Skeletal muscle cell (primary cell): ENCODE data around the gene MRGPRD.
"Not testable (repeated sequence)": the region's sequence is repeated elsewhere in the genome, so short reads cannot be mapped to it uniquely, and the experiment has no call there.

Source experiments
- DNase-seq: peaks from one replicate; pipeline ENCODE4 v3.0.0-alpha.2; 2010; ENCODE audit warnings: low read depth
- H3K4me3 ChIP-seq: 2 replicates; pipeline ENCODE4 v1.5.1; 2011; ENCODE audit warnings: low read depth, mild to moderate bottlenecking, control low read depth, low read length, moderate library complexity

MRGPRD gene

GRCh38 chr11:69007975-69008381, 27.2 kb upstream of the MRGPRD start:
- H3K4me3 ChIP-seq, result no peak overlapping the region
- no peak for DNase-seq

DNA sequence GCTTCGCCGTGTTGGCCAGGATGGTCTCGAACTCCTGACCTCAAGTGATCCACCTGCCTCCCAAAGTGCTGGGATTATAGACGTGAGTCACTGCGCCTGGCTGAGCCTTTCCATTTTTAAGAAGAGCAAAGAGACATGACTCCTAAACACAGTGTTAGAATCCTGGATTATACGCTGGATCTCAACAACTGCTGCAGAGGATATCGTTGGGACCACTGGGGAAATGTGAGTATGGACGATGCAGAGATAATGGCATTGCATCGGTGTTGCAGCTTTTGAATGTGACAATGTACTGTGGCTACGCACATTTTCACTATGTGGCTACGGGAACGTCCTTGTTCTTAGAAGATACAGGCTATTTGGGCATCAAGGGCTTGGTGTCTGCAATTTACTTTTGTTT, 26.0 kb upstream of the MRGPRD start:
- DNase-seq, result no peak

DNA sequence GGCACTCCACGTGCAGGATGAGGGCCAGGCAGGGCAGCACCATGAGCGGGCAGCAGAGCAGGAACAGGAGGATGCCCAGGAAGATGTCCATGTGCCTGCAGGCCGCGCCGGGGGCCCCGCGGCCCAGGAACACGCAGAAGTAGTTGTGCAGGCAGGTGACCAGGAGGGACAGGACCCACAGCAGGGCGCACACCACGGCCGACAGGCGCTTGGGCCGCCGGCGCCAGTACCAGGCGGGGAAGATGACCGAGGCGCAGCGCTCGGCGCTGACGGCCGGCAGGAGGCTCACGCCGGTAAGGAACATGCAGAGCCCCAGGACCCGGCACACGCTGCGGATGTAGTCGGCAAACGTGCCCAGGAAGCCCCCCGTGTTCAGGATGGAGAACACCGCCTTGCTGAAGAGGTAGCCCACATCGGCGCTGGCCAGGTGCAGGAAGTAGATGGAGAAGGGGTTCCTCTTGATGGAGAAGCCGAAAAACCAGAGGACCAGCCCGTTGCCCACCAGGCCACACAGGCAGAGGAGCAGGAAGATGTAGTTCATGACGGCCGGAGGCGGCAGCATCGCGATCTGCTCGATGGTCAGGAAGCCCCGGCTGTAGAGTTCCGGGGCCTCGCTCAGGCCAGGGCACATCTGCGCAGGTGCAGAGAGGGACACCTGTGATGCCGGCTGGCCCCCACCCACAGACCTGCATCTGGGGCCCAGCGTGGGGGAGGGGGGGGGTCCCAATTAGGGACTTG, 25.0 kb upstream of the MRGPRD start:
- no peak for DNase-seq
- no peak overlapping the region for H3K4me3 ChIP-seq

More for the DNA sequence above, 26.0 kb upstream of the MRGPRD start:
- no peak overlapping the region for H3K4me3 ChIP-seq

- DNase-seq, result no peak
Measured at GRCh38 chr11:69005183-69005630, 24.4 kb upstream of the MRGPRD start.

GRCh38 chr11:69004411-69005182, 23.8 kb upstream of the MRGPRD start:
- DNase-seq, result no peak
- H3K4me3 ChIP-seq, result no peak overlapping the region

More at GRCh38 chr11:69005183-69005630, 24.4 kb upstream of the MRGPRD start:
- no peak overlapping the region for H3K4me3 ChIP-seq

- H3K4me3 ChIP-seq, result no peak overlapping the region
- no peak for DNase-seq
Measured at GRCh38 chr11:69003866-69004367, 23.1 kb upstream of the MRGPRD start.

- no peak overlapping the region for H3K4me3 ChIP-seq
- no peak for DNase-seq
Measured at GRCh38 chr11:69003301-69003865, 22.6 kb upstream of the MRGPRD start.

GRCh38 chr11:69002570-69003231, 21.9 kb upstream of the MRGPRD start:
- no peak for DNase-seq
- H3K4me3 ChIP-seq, result no peak overlapping the region

- no peak overlapping the region for H3K4me3 ChIP-seq
- DNase-seq, result no peak
Measured at GRCh38 chr11:69002110-69002569, 21.4 kb upstream of the MRGPRD start.

DNA sequence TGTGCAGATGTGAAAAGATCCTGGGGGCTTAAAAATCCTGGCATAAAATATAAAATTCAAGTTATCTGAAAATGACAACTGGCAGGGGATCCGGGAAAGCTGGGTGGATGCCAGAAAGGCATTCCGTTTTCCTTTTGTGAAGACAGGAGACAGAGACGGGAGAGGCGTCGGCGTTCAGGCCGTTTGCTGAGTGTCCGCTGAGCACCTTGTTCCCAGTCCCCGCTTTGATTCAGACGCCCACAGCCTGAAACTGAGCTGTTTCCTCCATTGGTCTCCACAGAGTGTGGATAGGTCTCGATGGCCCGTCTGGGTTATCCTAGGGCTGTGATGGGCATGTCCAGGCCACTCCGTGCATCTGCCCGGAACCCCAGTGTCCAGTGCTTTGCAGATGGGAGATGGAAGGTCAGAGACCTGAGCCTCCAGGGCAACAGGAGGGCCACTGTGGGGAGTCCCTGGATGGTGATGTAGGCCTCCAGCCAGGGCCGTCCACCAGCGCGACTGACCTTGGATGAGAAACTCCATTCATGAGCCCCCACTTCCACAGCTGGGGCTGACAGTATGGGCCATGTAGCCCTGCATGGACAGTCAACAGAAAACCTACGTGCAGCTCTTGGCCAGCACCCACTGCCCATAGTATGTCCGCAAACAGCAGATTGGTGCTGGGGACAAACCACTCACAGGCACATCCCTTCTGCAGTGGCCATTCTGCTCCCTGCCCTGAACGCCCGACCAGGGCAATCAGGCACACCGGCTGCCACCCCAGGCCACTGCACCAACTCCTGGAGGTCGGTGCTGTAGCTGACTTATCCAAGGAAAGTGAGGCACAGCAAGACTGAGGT, 20.7 kb upstream of the MRGPRD start:
- no peak overlapping the region for H3K4me3 ChIP-seq
- no peak for DNase-seq

GRCh38 chr11:69000831-69001242, 20.1 kb upstream of the MRGPRD start:
- no peak for DNase-seq
- H3K4me3 ChIP-seq, result no peak overlapping the region

DNA sequence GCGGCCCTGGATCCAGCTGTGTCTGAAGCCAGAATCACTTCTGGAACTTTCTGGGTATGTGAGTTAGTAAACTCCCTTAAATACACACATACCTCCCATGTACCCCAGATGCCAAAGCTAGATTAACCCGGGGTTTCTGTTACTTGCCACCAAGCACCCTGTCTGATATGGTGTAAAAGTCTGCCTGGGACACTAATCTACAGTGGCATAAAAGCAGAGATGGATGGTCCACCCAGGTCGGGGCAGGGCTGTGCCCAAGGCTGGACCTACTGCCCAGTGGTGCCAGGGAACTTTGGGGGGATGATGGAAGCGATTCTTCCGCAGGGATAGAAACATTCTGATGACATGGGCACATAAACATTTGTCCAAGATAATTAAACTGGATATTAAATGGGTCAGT, 19.6 kb upstream of the MRGPRD start:
- DNase-seq, result no peak
- no peak overlapping the region for H3K4me3 ChIP-seq

DNA sequence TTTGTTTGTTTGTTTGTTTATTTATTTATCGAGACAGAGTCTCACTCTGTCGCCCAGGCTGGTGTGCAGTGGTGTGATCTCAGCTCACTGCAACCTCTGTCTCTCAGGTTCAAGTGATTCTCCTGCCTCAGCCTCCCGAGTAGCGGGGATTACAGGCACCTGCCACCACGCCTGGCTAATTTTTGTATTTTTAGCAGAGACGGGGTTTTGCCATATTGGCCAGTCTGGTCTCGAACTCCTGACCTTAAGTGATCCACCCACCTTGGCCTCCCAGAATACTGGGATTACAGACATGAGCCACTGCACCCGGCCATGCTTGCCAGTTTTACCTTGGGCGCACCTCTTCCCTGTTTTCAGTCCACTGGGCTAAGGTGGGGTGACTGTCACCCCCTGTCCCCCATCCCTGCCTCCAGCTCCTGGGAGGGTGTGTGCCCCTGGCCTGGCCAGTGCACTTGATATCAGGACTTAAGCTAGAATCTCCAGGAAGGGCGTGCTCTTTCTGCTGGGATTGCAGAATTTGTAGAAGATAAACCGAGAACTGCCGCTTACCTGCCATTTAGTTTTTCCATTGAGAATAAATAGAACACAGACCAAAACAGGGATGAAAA, 19.1 kb upstream of the MRGPRD start:
- not testable (repeated sequence) for DNase-seq, H3K4me3 ChIP-seq

- no peak overlapping the region for H3K4me3 ChIP-seq
- no peak for DNase-seq
Measured at GRCh38 chr11:68999093-68999747, 18.4 kb upstream of the MRGPRD start.

DNA sequence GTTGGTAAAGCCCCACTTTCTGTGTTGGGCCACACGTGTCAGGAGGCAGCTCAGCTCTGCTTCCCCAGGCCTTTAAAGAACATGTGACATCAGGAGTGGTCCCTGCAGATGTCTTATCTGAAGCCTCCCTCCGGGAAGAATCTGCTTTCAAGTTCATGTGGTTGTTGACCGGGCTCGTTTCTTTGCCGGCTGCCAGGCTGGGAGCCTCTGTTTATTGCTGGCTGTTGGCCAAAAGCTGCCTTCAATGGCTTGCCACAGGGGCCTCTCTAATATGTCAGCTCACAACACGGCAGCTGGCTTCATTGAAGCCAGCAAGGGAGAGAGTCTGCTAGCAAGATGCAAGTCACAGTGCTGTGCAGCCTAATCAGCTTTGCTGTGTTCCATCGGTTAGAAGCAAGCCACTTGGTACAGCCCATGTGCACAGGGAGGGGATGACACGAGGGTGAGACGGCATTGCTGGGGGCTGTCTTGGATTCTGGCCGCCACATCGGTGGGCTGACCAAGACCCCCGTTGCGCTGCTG, 17.7 kb upstream of the MRGPRD start:
- no peak overlapping the region for H3K4me3 ChIP-seq
- no peak for DNase-seq

- no peak overlapping the region for H3K4me3 ChIP-seq
- DNase-seq, result no peak
Measured at GRCh38 chr11:68997995-68998348, 17.2 kb upstream of the MRGPRD start.

DNA sequence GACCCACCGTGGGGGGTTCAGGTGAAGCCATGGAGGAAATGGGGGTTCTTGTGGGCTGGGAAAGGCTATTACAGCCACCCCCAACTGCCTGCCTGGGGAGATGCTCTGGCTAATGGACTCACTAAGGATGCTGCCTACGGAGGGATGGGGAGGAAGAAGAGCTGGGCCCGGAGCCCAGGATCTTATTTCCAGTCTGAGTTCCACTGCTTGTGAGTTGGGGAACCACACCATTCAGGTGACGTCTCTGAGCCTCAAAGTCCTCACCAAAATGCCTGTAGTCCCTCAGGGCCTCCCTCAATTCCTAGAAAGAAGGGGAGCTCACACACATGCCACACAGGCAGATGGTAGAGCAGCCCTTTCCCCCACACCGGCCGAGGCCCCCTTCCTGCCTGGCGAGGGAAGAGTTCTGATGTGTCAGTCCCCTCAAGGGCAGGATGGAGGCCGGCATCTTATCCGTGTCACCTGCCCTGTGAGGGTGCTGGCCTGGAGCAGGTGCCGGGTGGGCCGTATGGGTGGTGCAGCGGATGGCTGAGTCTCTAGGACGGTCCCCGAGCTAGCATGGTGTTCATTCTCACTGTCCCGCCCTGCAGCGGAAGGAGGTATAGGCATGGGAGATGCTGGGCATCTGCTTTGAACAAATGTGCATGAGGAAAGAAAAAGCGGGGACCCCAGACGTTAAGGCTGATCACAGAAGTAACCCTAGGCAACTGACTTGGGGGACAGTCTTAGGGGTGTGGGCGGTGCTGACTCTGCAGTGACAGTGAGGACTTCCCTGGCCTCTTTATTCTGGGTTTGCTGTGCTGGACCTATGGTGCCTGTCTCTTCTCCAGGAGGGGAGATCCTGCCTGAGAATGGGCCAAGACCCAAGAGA, 16.6 kb upstream of the MRGPRD start:
- DNase-seq, result no peak
- H3K4me3 ChIP-seq, result no peak overlapping the region
